ENCODE measurements around the gene APLP2. TPM values are rescaled to one million over a fixed set of nuclear protein-coding genes. Genes with fewer than 3 reads are reported as not detected.
"Not testable (repeated sequence)": the region's sequence is repeated elsewhere in the genome, so short reads cannot be mapped to it uniquely, and the experiment has no call there.

The APLP2 gene
- total RNA-seq (100 to 1,000 TPM; 367 to 414 TPM), polyA plus RNA-seq (100 to 1,000 TPM; 219 to 405 TPM)
- long read RNA-seq, donor 1, transcript APLP2-207 (2 exons, 1,590 nt): minor isoform, 8 of 289 reads
- long read RNA-seq, donor 1, transcript APLP2-210 (16 exons, 2,530 nt): major isoform, 59 of 289 reads
- long read RNA-seq, donor 1, transcript APLP2-203 (17 exons, 3,270 nt): minor isoform, 18 of 289 reads
- long read RNA-seq, donor 1, partial matches to known transcripts: 162 of 289 reads
- long read RNA-seq, donor 1, other reads (novel, unspliced or antisense): 34 of 289 reads
- long read RNA-seq, donor 2, transcript APLP2-210 (16 exons, 2,530 nt): major isoform, 65 of 231 reads
- long read RNA-seq, donor 2, transcript APLP2-207 (2 exons, 1,590 nt): minor isoform, 5 of 231 reads
- long read RNA-seq, donor 2, transcript APLP2-203 (17 exons, 3,270 nt): minor isoform, 44 of 231 reads
- long read RNA-seq, donor 2, partial matches to known transcripts: 76 of 231 reads
- long read RNA-seq, donor 2, other reads (novel, unspliced or antisense): 37 of 231 reads

- intact Hi-C loops (cut with DNase I): loop anchor here (2.0 to 10.0 kb wide), 3 partner anchors 53 to 145 kb away; partner anchors contain the start of gene PRDM10 (in 2 of the 2)
- DNase-seq (peak; percentile 99 to 100), ATAC-seq (ENCODE audit: low FRiP score) (peak; percentile 97)
- Histone ChIP-seq H3K27me3 (ENCODE audit: control insufficient read depth in 1 of 2, insufficient read depth in 2 of 2, low read length in 1 of 2) (no peaks in the 10 kb centered on the region), H3K4me1 (ENCODE audit: control insufficient read depth in 1 of 2, insufficient read depth in 2 of 2, low read length in 2 of 2) (peaks cover 0 to 2% of the 10 kb centered on the region in 2 donors), H3K4me3 (ENCODE audit: low read length in 2 of 2) (peak within 1 kb of the TSS; percentile 90 to 100), H3K9me3 (ENCODE audit: control insufficient read depth, low read length) (no peaks in the 10 kb centered on the region), H3K36me3 (ENCODE audit: control insufficient read depth in 1 of 2, insufficient read depth in 2 of 2, low read length in 1 of 2) (no peaks in the 10 kb centered on the region), H3K27ac (ENCODE audit: low read depth in 1 of 2, low read length in 2 of 2) (peak within 1 kb of the TSS; percentile 80 to 100)
- 1% methylated on average over 39 to 51 of the region's 51 CpGs for WGBS, 2 donors
Measured at GRCh38 chr11:130069659-130070108, at the start of gene APLP2. TSS of gene APLP2 (plus strand) at chr11:130069894. CDS start at chr11:130069978, 84 bp downstream.

DNA sequence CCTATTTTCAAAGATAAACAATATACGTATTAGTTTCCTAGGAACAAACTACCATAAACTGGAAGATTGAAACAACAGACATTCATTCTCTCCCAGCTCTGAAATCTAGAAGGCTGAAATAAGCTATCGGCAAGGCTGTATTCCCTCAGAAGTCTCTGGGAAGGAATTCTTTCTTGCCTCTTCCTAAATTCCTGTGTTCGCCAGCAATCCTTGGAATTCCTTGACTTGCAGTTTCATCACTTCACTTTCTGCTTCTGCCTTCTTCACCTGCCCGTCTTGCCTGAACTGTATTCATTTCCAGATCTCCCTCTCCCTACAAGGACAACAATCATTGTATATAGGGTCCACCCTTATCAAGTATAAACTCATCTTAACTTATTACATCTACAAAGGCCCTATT, 49.4 kb upstream of the APLP2 start:
- 53 to 59% methylated on average over 4 of the region's 4 CpGs for WGBS, 2 donors
- H3K36me3 ChIP-seq (ENCODE audit: control insufficient read depth in 1 of 2, insufficient read depth in 2 of 2, low read length in 1 of 2): no peaks in the 10 kb centered on the region
- H3K27me3 ChIP-seq (ENCODE audit: control insufficient read depth in 1 of 2, insufficient read depth in 2 of 2, low read length in 1 of 2): no peaks in the 10 kb centered on the region
- ATAC-seq (ENCODE audit: low FRiP score) (no peak), DNase-seq (no peak)
- intact Hi-C loops (cut with DNase I): no loop called here
- no peak overlapping the region for H3K4me3 ChIP-seq (ENCODE audit: low read length in 2 of 2)
- H3K27ac ChIP-seq (ENCODE audit: low read depth in 1 of 2, low read length in 2 of 2): no peak overlapping the region
- no peaks in the 10 kb centered on the region for H3K9me3 ChIP-seq (ENCODE audit: control insufficient read depth, low read length)
- H3K4me1 ChIP-seq (ENCODE audit: control insufficient read depth in 1 of 2, insufficient read depth in 2 of 2, low read length in 2 of 2): no peaks in the 10 kb centered on the region

GRCh38 chr11:130021606-130022005, 48.1 kb upstream of the APLP2 start:
- ATAC-seq (ENCODE audit: low FRiP score); H3K27ac ChIP-seq (ENCODE audit: low read depth in 1 of 2, low read length in 2 of 2); H3K9me3 ChIP-seq (ENCODE audit: control insufficient read depth, low read length); H3K27me3 ChIP-seq (ENCODE audit: control insufficient read depth in 1 of 2, insufficient read depth in 2 of 2, low read length in 1 of 2); intact Hi-C loops (cut with DNase I); H3K36me3 ChIP-seq (ENCODE audit: control insufficient read depth in 1 of 2, insufficient read depth in 2 of 2, low read length in 1 of 2); H3K4me1 ChIP-seq (ENCODE audit: control insufficient read depth in 1 of 2, insufficient read depth in 2 of 2, low read length in 2 of 2); DNase-seq; H3K4me3 ChIP-seq (ENCODE audit: low read length in 2 of 2): not testable (repeated sequence)
- 97 to 98% methylated on average over 38 of the region's 38 CpGs for WGBS, 2 donors

DNA sequence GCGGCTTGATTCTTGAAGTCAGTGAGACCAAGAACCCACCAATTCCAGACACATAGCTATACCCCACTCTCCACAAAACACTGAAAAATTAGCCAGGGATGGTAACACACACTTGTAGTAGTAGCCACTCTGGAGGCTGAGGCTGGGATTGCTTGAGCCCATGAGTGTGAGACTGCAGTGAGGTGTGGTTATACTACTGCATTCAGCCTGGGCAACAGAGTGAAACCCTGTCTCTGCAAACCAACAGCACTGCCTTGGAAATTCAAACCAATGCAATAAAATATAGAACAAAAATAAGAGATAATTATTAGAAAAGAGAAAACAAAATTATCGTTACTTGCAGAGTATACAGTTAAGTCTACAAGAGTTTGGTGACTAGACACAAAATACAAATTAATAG, 46.9 kb upstream of the APLP2 start:
- intact Hi-C loops (cut with DNase I): no loop called here
- H3K9me3 ChIP-seq (ENCODE audit: control insufficient read depth, low read length): no peaks in the 10 kb centered on the region
- H3K4me1 ChIP-seq (ENCODE audit: control insufficient read depth in 1 of 2, insufficient read depth in 2 of 2, low read length in 2 of 2): no peaks in the 10 kb centered on the region
- H3K36me3 ChIP-seq (ENCODE audit: control insufficient read depth in 1 of 2, insufficient read depth in 2 of 2, low read length in 1 of 2): no peaks in the 10 kb centered on the region
- no peak for ATAC-seq (ENCODE audit: low FRiP score)
- no peak for DNase-seq
- no peak overlapping the region for H3K27ac ChIP-seq (ENCODE audit: low read depth in 1 of 2, low read length in 2 of 2)
- 94 to 95% methylated on average over 2 of the region's 2 CpGs for WGBS, 2 donors
- H3K27me3 ChIP-seq (ENCODE audit: control insufficient read depth in 1 of 2, insufficient read depth in 2 of 2, low read length in 1 of 2): no peaks in the 10 kb centered on the region
- no peak overlapping the region for H3K4me3 ChIP-seq (ENCODE audit: low read length in 2 of 2)

GRCh38 chr11:130023204-130023603, 46.5 kb upstream of the APLP2 start:
- intact Hi-C loops (cut with DNase I): no loop called here
- DNase-seq: no peak
- 42 to 60% methylated on average over 2 of the region's 2 CpGs for WGBS, 2 donors

GRCh38 chr11:130024361-130024760, 45.3 kb upstream of the APLP2 start:
- Histone ChIP-seq H3K9me3 (ENCODE audit: control insufficient read depth, low read length) (no peaks in the 10 kb centered on the region), H3K4me1 (ENCODE audit: control insufficient read depth in 1 of 2, insufficient read depth in 2 of 2, low read length in 2 of 2) (no peaks in the 10 kb centered on the region), H3K4me3 (ENCODE audit: low read length in 2 of 2) (no peak overlapping the region), H3K27ac (ENCODE audit: low read depth in 1 of 2, low read length in 2 of 2) (no peak overlapping the region), H3K27me3 (ENCODE audit: control insufficient read depth in 1 of 2, insufficient read depth in 2 of 2, low read length in 1 of 2) (no peaks in the 10 kb centered on the region), H3K36me3 (ENCODE audit: control insufficient read depth in 1 of 2, insufficient read depth in 2 of 2, low read length in 1 of 2) (no peaks in the 10 kb centered on the region)
- DNase-seq (no peak), ATAC-seq (ENCODE audit: low FRiP score) (no peak)
- whole genome bisulfite sequencing, 2 donors: 6 to 8% methylated on average over 1 of the region's 1 CpG
- intact Hi-C loops (cut with DNase I): no loop called here

More at GRCh38 chr11:130023204-130023603, 46.5 kb upstream of the APLP2 start:
- H3K36me3 ChIP-seq (ENCODE audit: control insufficient read depth in 1 of 2, insufficient read depth in 2 of 2, low read length in 1 of 2): no peaks in the 10 kb centered on the region
- H3K9me3 ChIP-seq (ENCODE audit: control insufficient read depth, low read length): no peaks in the 10 kb centered on the region
- H3K27me3 ChIP-seq (ENCODE audit: control insufficient read depth in 1 of 2, insufficient read depth in 2 of 2, low read length in 1 of 2): no peaks in the 10 kb centered on the region
- no peaks in the 10 kb centered on the region for H3K4me1 ChIP-seq (ENCODE audit: control insufficient read depth in 1 of 2, insufficient read depth in 2 of 2, low read length in 2 of 2)
- H3K27ac ChIP-seq (ENCODE audit: low read depth in 1 of 2, low read length in 2 of 2): no peak overlapping the region
- ATAC-seq (ENCODE audit: low FRiP score): no peak
- H3K4me3 ChIP-seq (ENCODE audit: low read length in 2 of 2): no peak overlapping the region

- no peaks in the 10 kb centered on the region for H3K4me1 ChIP-seq (ENCODE audit: control insufficient read depth in 1 of 2, insufficient read depth in 2 of 2, low read length in 2 of 2)
- WGBS, 2 donors: 91 to 96% methylated on average over 1 of the region's 1 CpG
- ATAC-seq (ENCODE audit: low FRiP score) (no peak), DNase-seq (no peak)
- no peaks in the 10 kb centered on the region for H3K36me3 ChIP-seq (ENCODE audit: control insufficient read depth in 1 of 2, insufficient read depth in 2 of 2, low read length in 1 of 2)
- H3K27ac ChIP-seq (ENCODE audit: low read depth in 1 of 2, low read length in 2 of 2): no peak overlapping the region
- no peaks in the 10 kb centered on the region for H3K9me3 ChIP-seq (ENCODE audit: control insufficient read depth, low read length)
- no peak overlapping the region for H3K4me3 ChIP-seq (ENCODE audit: low read length in 2 of 2)
- H3K27me3 ChIP-seq (ENCODE audit: control insufficient read depth in 1 of 2, insufficient read depth in 2 of 2, low read length in 1 of 2): no peaks in the 10 kb centered on the region
- intact Hi-C loops (cut with DNase I): no loop called here
Measured at GRCh38 chr11:130025371-130025770, 44.3 kb upstream of the APLP2 start.

- Histone ChIP-seq H3K4me1 (ENCODE audit: control insufficient read depth in 1 of 2, insufficient read depth in 2 of 2, low read length in 2 of 2) (no peaks in the 10 kb centered on the region), H3K27ac (ENCODE audit: low read depth in 1 of 2, low read length in 2 of 2) (no peak overlapping the region), H3K4me3 (ENCODE audit: low read length in 2 of 2) (no peak overlapping the region), H3K27me3 (ENCODE audit: control insufficient read depth in 1 of 2, insufficient read depth in 2 of 2, low read length in 1 of 2) (no peaks in the 10 kb centered on the region), H3K9me3 (ENCODE audit: control insufficient read depth, low read length) (no peaks in the 10 kb centered on the region), H3K36me3 (ENCODE audit: control insufficient read depth in 1 of 2, insufficient read depth in 2 of 2, low read length in 1 of 2) (no peaks in the 10 kb centered on the region)
- DNase-seq: no peak
- no peak for ATAC-seq (ENCODE audit: low FRiP score)
- WGBS, 2 donors: 88 to 92% methylated on average over 3 of the region's 3 CpGs
- intact Hi-C loops (cut with DNase I): no loop called here
Measured at GRCh38 chr11:130029137-130029536, 40.6 kb upstream of the APLP2 start.

DNA sequence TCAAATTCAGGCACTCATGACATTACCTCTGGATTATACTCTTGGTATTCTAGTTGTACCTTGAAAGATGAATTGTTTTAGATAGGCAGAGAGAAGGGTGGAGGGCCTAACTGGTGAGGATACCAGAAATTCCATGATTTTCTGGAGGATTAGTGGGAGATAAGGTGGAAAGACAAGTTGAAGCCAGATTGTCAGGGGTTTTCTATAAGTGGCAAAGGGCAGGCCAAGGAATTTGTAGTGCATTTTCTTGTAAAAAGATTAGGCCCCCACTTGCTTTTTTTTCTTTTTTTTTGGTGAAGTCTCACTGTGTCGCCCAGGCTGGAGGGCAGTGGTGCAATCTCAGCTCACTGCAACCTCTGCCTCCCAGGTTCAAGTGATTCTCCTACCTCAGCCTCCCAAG, 38.6 kb upstream of the APLP2 start:
- no peak for DNase-seq
- intact Hi-C loops (cut with DNase I): no loop called here
- Histone ChIP-seq H3K9me3 (ENCODE audit: control insufficient read depth, low read length) (no peaks in the 10 kb centered on the region), H3K27ac (ENCODE audit: low read depth in 1 of 2, low read length in 2 of 2) (no peak overlapping the region), H3K36me3 (ENCODE audit: control insufficient read depth in 1 of 2, insufficient read depth in 2 of 2, low read length in 1 of 2) (no peaks in the 10 kb centered on the region), H3K27me3 (ENCODE audit: control insufficient read depth in 1 of 2, insufficient read depth in 2 of 2, low read length in 1 of 2) (no peaks in the 10 kb centered on the region), H3K4me1 (ENCODE audit: control insufficient read depth in 1 of 2, insufficient read depth in 2 of 2, low read length in 2 of 2) (no peaks in the 10 kb centered on the region), H3K4me3 (ENCODE audit: low read length in 2 of 2) (no peak overlapping the region)
- no peak for ATAC-seq (ENCODE audit: low FRiP score)
- WGBS, 2 donors: 60 to 78% methylated on average over 1 of the region's 1 CpG

Measured in aorta (tissue), 5 donors.